ENCODE measurements around the gene TLR5.

DNA sequence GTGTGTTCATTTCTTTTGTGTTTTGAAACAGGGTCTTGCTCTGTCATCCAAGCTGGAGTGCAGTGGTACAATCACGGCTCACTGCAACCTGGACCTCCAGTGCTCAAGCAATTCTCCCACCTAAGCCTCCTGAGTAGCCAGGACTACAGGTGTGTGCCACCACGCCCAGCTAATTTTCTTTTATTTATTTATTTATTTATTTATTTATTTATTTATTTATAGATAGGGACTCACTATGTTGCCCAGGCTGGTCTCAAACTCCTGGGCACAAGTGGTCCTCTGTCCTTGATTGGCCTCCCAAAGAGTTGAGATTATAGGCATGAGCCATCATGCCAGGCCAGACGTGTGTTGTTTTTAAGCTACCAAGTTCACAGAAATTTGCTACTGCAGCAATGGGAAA is 43.8 kb upstream of the TLR5 start:
- TF ChIP-seq, protein P1, sequence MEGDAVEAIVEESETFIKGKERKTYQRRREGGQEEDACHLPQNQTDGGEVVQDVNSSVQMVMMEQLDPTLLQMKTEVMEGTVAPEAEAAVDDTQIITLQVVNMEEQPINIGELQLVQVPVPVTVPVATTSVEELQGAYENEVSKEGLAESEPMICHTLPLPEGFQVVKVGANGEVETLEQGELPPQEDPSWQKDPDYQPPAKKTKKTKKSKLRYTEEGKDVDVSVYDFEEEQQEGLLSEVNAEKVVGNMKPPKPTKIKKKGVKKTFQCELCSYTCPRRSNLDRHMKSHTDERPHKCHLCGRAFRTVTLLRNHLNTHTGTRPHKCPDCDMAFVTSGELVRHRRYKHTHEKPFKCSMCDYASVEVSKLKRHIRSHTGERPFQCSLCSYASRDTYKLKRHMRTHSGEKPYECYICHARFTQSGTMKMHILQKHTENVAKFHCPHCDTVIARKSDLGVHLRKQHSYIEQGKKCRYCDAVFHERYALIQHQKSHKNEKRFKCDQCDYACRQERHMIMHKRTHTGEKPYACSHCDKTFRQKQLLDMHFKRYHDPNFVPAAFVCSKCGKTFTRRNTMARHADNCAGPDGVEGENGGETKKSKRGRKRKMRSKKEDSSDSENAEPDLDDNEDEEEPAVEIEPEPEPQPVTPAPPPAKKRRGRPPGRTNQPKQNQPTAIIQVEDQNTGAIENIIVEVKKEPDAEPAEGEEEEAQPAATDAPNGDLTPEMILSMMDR (IDR thresholded peaks at IDR 0.05): no peak
- TF ChIP-seq TCF7L2 (IDR thresholded peaks at IDR 0.05; ENCODE audit: low read depth, low read length): no peak
- TF ChIP-seq POLR2AphosphoS5 (IDR thresholded peaks at IDR 0.05; ENCODE audit: low read depth, low read length): no peak
- TF ChIP-seq SIN3A (IDR thresholded peaks at IDR 0.05; ENCODE audit: borderline replicate concordance, insufficient read depth, low read depth, low read length): no peak

Data from Panc1 (cell line).